BJ (cell line): Measurements from ENCODE around the gene ITGAE. TPM values are rescaled to one million over a fixed set of nuclear protein-coding genes. Genes with fewer than 3 reads are reported as not detected.

ENCODE experiments used
- CTCF ChIA-PET: fragments of 350-600 bp; formaldehyde crosslinking; extraction: SDS; loops from one replicate; lab custom pipeline; 2021; ENCODE audit warnings: antibody characterized with exemption, inconsistent platforms; lab: Yijun Ruan, JAX
- POLR2A ChIA-PET: fragments of 300-600 bp; sonication (Branson Sonifier 250); formaldehyde crosslinking; extraction: SDS; loops from one replicate; lab custom pipeline; 2021; ENCODE audit warnings: antibody characterized with exemption; lab: Charles Lee
- DNase-seq: peaks from one replicate; pipeline ENCODE4 v3.0.0-alpha.2; 2011; ENCODE audit warnings: low read depth
- H3K27me3 ChIP-seq: 2 replicates; pipeline ENCODE4 v1.6.0; 2011; ENCODE audit warnings: low read length; ENCODE audit not compliant: control insufficient read depth, insufficient read depth
- H3K36me3 ChIP-seq: 2 replicates; pipeline ENCODE4 v1.5.1; 2011; ENCODE audit warnings: low read length; ENCODE audit not compliant: control insufficient read depth, insufficient read depth
- H3K4me3 ChIP-seq: 2 replicates; pipeline ENCODE4 v1.5.1; 2011; ENCODE audit warnings: low read depth, mild to moderate bottlenecking, control low read depth, low read length
- CTCF ChIP-seq: IDR thresholded peaks from 2 replicates; pipeline ENCODE4 v1.5.1; 2011; ENCODE audit warnings: low read depth, mild to moderate bottlenecking, control low read depth, inconsistent platforms, low read length, moderate library complexity; ENCODE audit not compliant: insufficient read depth
- polyA plus RNA-seq: library from polyadenylated mRNA; depleted of rRNA; stranded (reverse); fragments of >200 nt; gene quantifications from 2 replicates; pipeline ENCODE4 v1.2.3, GENCODE V29; 2011

Gene ITGAE
- polyA plus RNA-seq, 1 experiment = 69.9 TPM

GRCh38 chr17:3691617-3692067, 109.3 kb downstream of the ITGAE start:
- POLR2A ChIA-PET = no interaction called here
- DNase-seq = no peak
- no peaks in the 10 kb centered on the region for H3K27me3 ChIP-seq
- TF ChIP-seq CTCF = no peak
- no peak overlapping the region for H3K4me3 ChIP-seq
- no peaks in the 10 kb centered on the region for H3K36me3 ChIP-seq
- CTCF ChIA-PET = interaction anchor here (1.0 kb wide), 1 partner anchor 9 kb away, joined by 4 read pairs; no protein-coding TSS in a partner anchor

DNA sequence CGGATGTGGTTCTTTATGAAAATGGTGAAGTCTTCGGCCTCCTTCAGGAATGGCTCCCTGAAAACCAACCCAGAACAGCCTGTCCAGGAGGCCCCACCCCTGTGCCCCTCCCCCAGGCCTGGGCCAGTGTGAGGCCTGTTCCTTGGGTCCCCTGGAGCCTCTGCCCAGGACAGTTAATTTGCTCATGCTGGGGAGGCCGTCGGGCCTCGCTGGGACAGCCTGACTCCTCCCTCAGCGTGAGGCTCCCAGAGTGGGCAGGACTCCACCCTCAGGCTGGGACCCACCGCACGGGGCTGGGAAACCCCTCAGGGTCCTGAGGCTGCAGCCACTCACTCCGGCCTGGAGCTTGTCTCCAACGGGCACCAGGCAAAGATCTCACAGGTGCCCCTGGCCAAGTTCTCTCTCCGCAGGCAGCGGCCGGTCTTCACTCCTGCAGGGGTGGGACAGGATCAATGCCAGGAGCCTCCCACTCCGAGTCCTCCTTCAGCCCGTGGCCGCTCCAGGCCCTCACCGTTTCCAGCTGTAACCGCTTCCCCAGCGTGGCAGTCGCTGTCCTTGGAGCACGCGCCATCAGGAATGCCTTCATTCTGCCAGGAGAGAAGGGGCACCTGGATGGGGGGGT, 110.8 kb downstream of the ITGAE start:
- CTCF ChIA-PET = no interaction called here
- no peak for TF ChIP-seq CTCF
- no peak for DNase-seq
- Histone ChIP-seq H3K36me3 (no peaks in the 10 kb centered on the region), H3K4me3 (no peak overlapping the region), H3K27me3 (no peaks in the 10 kb centered on the region)
- POLR2A ChIA-PET = no interaction called here

GRCh38 chr17:3689262-3690093, 111.5 kb downstream of the ITGAE start:
- Histone ChIP-seq H3K27me3 (no peaks in the 10 kb centered on the region), H3K36me3 (no peaks in the 10 kb centered on the region), H3K4me3 (no peak overlapping the region)
- DNase-seq = no peak
- CTCF ChIA-PET = no interaction called here
- POLR2A ChIA-PET = no interaction called here
- TF ChIP-seq CTCF = no peak

DNA sequence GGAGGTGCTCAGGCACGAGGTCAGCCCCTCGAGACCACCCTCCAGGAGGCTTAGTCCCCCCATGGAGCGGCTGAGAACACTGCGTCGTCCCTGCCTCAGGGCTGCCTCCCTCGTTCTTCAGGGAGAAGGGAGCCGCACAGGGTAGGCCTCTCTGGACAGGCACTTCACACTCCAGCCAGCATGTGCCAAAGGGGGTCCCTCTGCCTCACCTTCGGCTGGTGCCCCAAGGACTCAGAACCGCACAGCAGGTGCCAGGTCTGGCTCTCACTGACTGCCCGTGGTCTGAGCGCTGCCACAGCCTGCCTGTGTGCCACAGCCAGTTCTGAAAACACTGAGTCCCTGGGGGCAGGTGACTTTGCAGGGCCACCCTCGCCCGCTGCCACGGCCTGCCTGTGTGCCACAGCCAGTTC, 112.1 kb downstream of the ITGAE start:
- ChIA-PET POLR2A (no interaction called here), CTCF (no interaction called here)
- H3K4me3 ChIP-seq = no peak overlapping the region
- DNase-seq = no peak
- TF ChIP-seq CTCF = no peak
- no peaks in the 10 kb centered on the region for H3K27me3 ChIP-seq
- no peaks in the 10 kb centered on the region for H3K36me3 ChIP-seq

DNA sequence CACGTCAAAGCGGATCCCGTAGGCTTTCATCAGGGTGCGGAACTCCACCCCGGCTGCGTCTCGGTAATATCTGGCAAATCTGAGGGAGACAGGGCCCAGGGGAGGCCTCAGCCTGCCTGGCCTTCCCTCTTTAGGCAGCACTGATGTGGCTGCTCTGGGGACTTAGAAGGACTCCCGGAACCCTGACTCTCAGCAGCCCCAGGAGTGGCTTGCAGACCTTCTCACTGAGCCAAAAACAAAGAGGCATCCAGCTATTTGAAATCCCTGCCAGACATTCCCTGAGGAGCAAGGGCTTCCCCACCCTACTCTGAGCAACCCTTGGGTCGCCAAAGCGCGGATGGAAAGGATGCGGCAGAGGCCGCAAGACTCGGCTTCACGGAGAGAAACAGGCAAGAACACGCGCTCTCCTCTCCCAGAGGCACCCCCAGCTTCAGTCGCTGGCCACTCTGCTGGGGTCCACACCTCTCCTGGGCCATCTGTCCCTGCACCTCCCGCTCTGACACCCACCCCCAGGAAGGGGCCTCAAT, 112.9 kb downstream of the ITGAE start:
- CTCF ChIA-PET = no interaction called here
- DNase-seq = no peak
- no peak for TF ChIP-seq CTCF
- Histone ChIP-seq H3K4me3 (no peak overlapping the region), H3K36me3 (no peaks in the 10 kb centered on the region), H3K27me3 (no peaks in the 10 kb centered on the region)
- POLR2A ChIA-PET = no interaction called here
